ENCODE measurements around the gene FCRLA.

DNA sequence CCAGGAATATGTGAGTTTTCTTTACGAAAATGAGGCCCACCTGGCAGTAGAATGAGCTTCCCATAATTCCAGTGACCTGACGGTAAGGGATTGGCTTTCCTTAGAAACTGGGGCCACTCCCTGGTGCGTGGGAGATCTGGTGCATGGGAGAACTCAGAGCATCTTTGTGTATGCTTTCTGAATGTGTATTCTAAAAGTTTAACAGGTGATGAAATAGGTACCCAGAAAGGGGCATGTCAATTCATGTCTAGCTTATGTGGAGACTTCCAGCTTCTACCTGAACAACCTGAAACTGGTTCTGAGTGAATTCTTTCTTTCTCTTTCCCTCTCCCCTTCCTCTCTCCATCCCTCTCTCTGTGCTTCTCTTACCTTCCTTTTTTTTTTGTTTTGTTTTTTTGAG, 15.2 kb upstream of the FCRLA start:
- TF ChIP-seq POLR2A (IDR thresholded peaks at IDR 0.05; ENCODE audit: low read depth, low read length): no peak
- TF ChIP-seq POLR2AphosphoS5 (IDR thresholded peaks at IDR 0.05; ENCODE audit: low read depth, low read length): no peak

Data from GM12892 (cell line).